ENCODE results near the gene DENND1A.

DENND1A gene

GRCh38 chr9:123605286-123605685, 324.6 kb downstream of the DENND1A start:
- no peak for DNase-seq

GRCh38 chr9:123604861-123605260, 325.1 kb downstream of the DENND1A start:
- no peak for DNase-seq

GRCh38 chr9:123601828-123602227, 328.1 kb downstream of the DENND1A start:
- no peak for DNase-seq

- no peak for DNase-seq
These were observed 330.1 kb downstream of the DENND1A start for GRCh38 chr9:123599781-123600180.

GRCh38 chr9:123597876-123598556, 331.9 kb downstream of the DENND1A start:
- no peak for DNase-seq

- DNase-seq, result no peak
These were observed 332.9 kb downstream of the DENND1A start for GRCh38 chr9:123597048-123597447.

- DNase-seq, result no peak
These were observed 338.6 kb downstream of the DENND1A start for GRCh38 chr9:123591283-123591682.

GRCh38 chr9:123590499-123590898, 339.4 kb downstream of the DENND1A start:
- DNase-seq, result no peak

- no peak for DNase-seq
These were observed 340.3 kb downstream of the DENND1A start for GRCh38 chr9:123589361-123590239.

- DNase-seq, result no peak
These were observed 343.7 kb downstream of the DENND1A start for GRCh38 chr9:123586275-123586674.

- DNase-seq, result no peak
These were observed 345.4 kb downstream of the DENND1A start for GRCh38 chr9:123584202-123585176.

GRCh38 chr9:123583646-123584045, 346.3 kb downstream of the DENND1A start:
- no peak for DNase-seq

- no peak for DNase-seq
These were observed 358.7 kb downstream of the DENND1A start for GRCh38 chr9:123571240-123571639.

GRCh38 chr9:123568691-123569688, 360.9 kb downstream of the DENND1A start:
- no peak for DNase-seq

- DNase-seq, result no peak
These were observed 362.9 kb downstream of the DENND1A start for GRCh38 chr9:123567013-123567412.

GRCh38 chr9:123564652-123565051, 365.3 kb downstream of the DENND1A start:
- no peak for DNase-seq

- DNase-seq, result peak; percentile 4
These were observed 367.0 kb downstream of the DENND1A start for GRCh38 chr9:123562844-123563346.

GRCh38 chr9:123561046-123561445, 368.9 kb downstream of the DENND1A start:
- DNase-seq, result no peak

- DNase-seq, result no peak
These were observed 373.2 kb downstream of the DENND1A start for GRCh38 chr9:123556464-123557435.

- no peak for DNase-seq
These were observed 374.3 kb downstream of the DENND1A start for GRCh38 chr9:123555646-123556045.

Data from CD4-positive, alpha-beta T cell treated with Interleukin-12 subunit alpha and Interleukin-12 subunit beta, for 1 hour (primary cell).